ENCODE results near the gene KCNJ5.

The KCNJ5 gene

DNA sequence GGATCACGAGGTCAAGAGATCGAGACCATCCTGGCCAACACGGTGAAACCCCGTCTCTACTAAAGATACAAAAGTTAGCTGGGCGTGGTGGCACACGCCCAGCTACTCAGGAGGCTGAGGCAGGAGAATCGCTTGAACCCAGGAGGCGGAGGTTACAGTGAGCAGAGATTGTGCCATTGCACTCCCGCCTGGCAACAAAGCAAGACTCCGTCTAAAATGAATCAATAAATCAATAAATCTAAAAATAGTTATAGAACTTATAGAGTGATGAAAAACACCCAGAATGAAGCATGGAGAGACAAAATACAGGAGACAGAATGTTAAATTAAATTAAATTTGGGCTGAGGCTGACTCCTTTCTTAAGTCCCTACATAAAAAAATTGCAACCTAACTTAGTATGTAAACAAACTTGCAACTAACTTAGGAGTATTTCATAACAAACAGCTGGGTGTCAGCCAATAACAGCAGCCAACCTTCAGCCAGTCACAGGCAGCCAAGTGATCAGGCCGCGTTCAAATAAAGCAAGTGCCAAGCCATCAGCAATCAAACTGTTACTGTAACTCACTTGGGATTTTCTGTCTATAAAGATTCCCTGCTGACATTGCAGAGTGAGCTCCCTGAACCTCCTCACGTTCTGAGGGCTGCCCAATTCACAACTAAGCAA lies 58.8 kb downstream of the KCNJ5 start:
- Histone ChIP-seq H3K9me3 (ENCODE audit: control insufficient read depth in 2 of 2, low read length in 2 of 2) (no peaks in the 10 kb centered on the region), H3K27me3 (ENCODE audit: control insufficient read depth in 2 of 2, insufficient read depth in 2 of 2, low read length in 2 of 2) (peaks cover 0 to 2% of the 10 kb centered on the region in 2 donors), H3K27ac (ENCODE audit: low read depth in 2 of 2, low read length in 2 of 2) (no peak overlapping the region), H3K9ac (ENCODE audit: low read depth in 1 of 2, low read length in 2 of 2) (no peak overlapping the region), H3K36me3 (ENCODE audit: control insufficient read depth in 2 of 2, insufficient read depth in 2 of 2, low read length in 2 of 2) (no peaks in the 10 kb centered on the region), H3K4me1 (ENCODE audit: control insufficient read depth in 2 of 2, insufficient read depth in 2 of 2, low read length in 2 of 2) (no peaks in the 10 kb centered on the region), H3K4me3 (ENCODE audit: low read length in 2 of 2) (no peak overlapping the region)

DNA sequence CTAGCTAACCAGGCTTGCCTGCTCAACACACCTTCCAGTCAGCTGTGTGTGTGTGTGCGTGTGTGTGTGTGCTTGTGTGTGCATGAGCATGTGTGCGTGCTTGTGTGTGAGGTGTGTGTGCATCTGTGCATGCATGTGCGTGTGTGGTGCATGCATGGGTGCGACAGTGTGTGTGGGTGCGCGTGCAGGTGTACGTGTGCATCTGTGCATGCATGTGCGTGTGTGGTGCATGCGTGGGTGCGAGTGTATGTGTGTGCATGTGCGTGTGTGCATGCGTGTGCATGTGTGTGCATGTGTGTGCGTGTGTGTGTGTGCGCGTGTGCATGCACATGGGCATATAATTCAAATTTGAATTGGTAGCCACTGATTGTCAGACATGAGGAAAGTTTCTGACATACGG lies 62.0 kb downstream of the KCNJ5 start:
- Histone ChIP-seq H3K36me3 (ENCODE audit: control insufficient read depth in 2 of 2, insufficient read depth in 2 of 2, low read length in 2 of 2) (no peaks in the 10 kb centered on the region), H3K27me3 (ENCODE audit: control insufficient read depth in 2 of 2, insufficient read depth in 2 of 2, low read length in 2 of 2) (peaks cover 2 to 3% of the 10 kb centered on the region in 2 donors), H3K27ac (ENCODE audit: low read depth in 2 of 2, low read length in 2 of 2) (no peak overlapping the region), H3K9me3 (ENCODE audit: control insufficient read depth in 2 of 2, low read length in 2 of 2) (no peaks in the 10 kb centered on the region), H3K4me3 (ENCODE audit: low read length in 2 of 2) (no peak overlapping the region), H3K4me1 (ENCODE audit: control insufficient read depth in 2 of 2, insufficient read depth in 2 of 2, low read length in 2 of 2) (no peaks in the 10 kb centered on the region), H3K9ac (ENCODE audit: low read depth in 1 of 2, low read length in 2 of 2) (no peak overlapping the region)

DNA sequence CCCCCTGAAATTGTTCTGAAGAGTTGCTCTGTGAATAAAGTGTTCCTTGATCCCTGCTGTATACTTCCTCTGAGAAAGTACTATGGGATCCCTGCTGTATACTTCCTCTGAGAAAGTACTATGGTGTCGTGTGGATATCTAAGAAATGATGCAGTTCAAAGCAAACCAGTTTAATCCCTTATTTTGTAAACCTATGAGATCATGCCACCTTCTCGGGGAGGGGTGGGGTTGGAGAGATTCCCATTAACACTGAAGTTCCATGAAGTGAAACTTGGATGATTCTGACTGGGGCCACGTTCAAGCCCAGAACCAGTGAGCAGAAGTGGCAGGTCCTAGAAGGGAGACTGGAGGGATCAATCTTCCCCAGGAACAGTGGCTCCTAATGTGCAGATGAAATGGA lies 64.5 kb downstream of the KCNJ5 start:
- Histone ChIP-seq H3K27me3 (ENCODE audit: control insufficient read depth in 2 of 2, insufficient read depth in 2 of 2, low read length in 2 of 2) (peaks cover 2 to 3% of the 10 kb centered on the region in 2 donors), H3K4me1 (ENCODE audit: control insufficient read depth in 2 of 2, insufficient read depth in 2 of 2, low read length in 2 of 2) (no peaks in the 10 kb centered on the region), H3K27ac (ENCODE audit: low read depth in 2 of 2, low read length in 2 of 2) (no peak overlapping the region), H3K9ac (ENCODE audit: low read depth in 1 of 2, low read length in 2 of 2) (no peak overlapping the region), H3K4me3 (ENCODE audit: low read length in 2 of 2) (no peak overlapping the region), H3K9me3 (ENCODE audit: control insufficient read depth in 2 of 2, low read length in 2 of 2) (no peaks in the 10 kb centered on the region), H3K36me3 (ENCODE audit: control insufficient read depth in 2 of 2, insufficient read depth in 2 of 2, low read length in 2 of 2) (peaks cover 5 to 6% of the 10 kb centered on the region in 2 donors)

DNA sequence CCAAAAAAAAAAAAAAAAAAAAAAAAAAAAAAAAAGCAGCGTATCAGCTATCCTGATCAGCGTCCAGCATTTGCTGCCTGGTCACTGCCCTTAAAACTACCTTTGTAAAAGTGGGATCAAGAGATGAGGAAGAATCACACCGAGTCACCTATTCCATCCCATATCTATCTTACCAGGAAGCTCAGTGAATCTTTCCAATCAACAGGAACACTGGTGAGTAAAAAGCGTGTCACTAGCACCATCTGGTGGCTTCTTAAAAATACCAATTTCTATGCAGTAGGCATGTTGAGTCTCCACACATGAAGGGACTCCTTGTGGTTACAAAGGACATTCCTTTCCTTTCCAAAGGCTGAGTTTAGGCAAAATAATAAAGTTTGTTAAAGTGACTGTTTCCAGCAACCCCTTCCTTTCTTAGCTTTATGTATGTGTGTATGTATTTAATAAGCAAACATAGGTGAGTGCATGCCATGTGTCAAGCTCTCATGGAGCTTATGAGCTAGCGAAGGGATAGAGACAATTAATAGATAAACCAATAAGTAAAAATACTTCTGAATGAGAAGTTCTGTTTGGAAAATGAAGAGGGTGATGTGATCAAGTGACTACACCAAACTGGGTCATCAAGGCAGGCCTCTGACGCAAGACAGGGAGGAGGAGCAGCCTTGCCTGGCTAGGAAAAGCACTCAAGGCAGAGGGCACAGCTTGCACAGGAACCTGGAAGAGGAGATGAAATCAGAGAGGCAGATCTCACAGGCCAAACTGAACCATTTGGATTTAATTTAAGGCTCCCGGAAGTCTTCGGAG lies 65.4 kb downstream of the KCNJ5 start:
- Histone ChIP-seq H3K27ac (ENCODE audit: low read depth in 2 of 2, low read length in 2 of 2) (no peak overlapping the region), H3K4me1 (ENCODE audit: control insufficient read depth in 2 of 2, insufficient read depth in 2 of 2, low read length in 2 of 2) (no peaks in the 10 kb centered on the region), H3K27me3 (ENCODE audit: control insufficient read depth in 2 of 2, insufficient read depth in 2 of 2, low read length in 2 of 2) (peaks cover 2 to 3% of the 10 kb centered on the region in 2 donors), H3K9ac (ENCODE audit: low read depth in 1 of 2, low read length in 2 of 2) (no peak overlapping the region), H3K36me3 (ENCODE audit: control insufficient read depth in 2 of 2, insufficient read depth in 2 of 2, low read length in 2 of 2) (peaks cover 5 to 6% of the 10 kb centered on the region in 2 donors), H3K4me3 (ENCODE audit: low read length in 2 of 2) (no peak overlapping the region), H3K9me3 (ENCODE audit: control insufficient read depth in 2 of 2, low read length in 2 of 2) (no peaks in the 10 kb centered on the region)

DNA sequence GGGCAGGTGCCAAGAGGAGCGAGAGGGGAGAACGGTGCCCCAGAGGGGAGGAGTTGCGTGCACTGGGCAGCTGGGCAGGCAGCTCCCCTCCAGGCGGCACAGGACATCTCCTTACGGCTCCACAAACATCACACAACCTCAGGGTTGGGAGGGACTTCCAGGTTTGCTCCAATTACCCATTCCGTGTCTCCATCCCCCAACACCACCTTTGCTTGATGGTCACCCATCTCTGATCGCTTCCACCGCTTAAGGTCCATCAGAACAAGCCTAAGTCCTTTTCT lies 66.0 kb downstream of the KCNJ5 start:
- Histone ChIP-seq H3K27ac (ENCODE audit: low read depth in 2 of 2, low read length in 2 of 2) (no peak overlapping the region), H3K4me3 (ENCODE audit: low read length in 2 of 2) (no peak overlapping the region), H3K36me3 (ENCODE audit: control insufficient read depth in 2 of 2, insufficient read depth in 2 of 2, low read length in 2 of 2) (peaks cover 5 to 6% of the 10 kb centered on the region in 2 donors), H3K9me3 (ENCODE audit: control insufficient read depth in 2 of 2, low read length in 2 of 2) (no peaks in the 10 kb centered on the region), H3K27me3 (ENCODE audit: control insufficient read depth in 2 of 2, insufficient read depth in 2 of 2, low read length in 2 of 2) (peaks cover 2 to 3% of the 10 kb centered on the region in 2 donors), H3K4me1 (ENCODE audit: control insufficient read depth in 2 of 2, insufficient read depth in 2 of 2, low read length in 2 of 2) (no peaks in the 10 kb centered on the region), H3K9ac (ENCODE audit: low read depth in 1 of 2, low read length in 2 of 2) (no peak overlapping the region)

DNA sequence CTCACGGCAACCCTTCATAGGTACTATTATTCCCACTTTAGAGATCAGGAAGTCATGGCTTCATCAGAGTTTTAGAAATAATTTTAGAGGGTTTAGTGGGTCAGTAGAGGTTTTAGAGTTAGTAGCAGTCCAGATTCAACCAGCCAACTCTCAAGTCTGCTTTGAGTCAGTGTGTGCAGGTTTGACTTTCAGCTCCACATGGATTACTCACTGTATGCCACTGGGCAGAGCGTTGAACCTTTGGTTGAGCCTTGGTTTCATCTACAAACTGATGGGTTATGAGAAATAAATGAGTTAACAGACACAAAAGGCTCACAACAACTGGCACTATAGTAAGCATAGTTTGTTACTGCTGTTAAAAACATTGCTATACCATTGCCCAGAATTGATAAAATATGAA lies 70.5 kb downstream of the KCNJ5 start:
- no peak overlapping the region for H3K27ac ChIP-seq (ENCODE audit: low read depth in 2 of 2, low read length in 2 of 2)
- peaks cover 0 to 3% of the 10 kb centered on the region in 2 donors for H3K27me3 ChIP-seq (ENCODE audit: control insufficient read depth in 2 of 2, insufficient read depth in 2 of 2, low read length in 2 of 2)
- H3K4me1 ChIP-seq (ENCODE audit: control insufficient read depth in 2 of 2, insufficient read depth in 2 of 2, low read length in 2 of 2): no peaks in the 10 kb centered on the region
- H3K4me3 ChIP-seq (ENCODE audit: low read length in 2 of 2): no peak overlapping the region
- no peak overlapping the region for H3K9ac ChIP-seq (ENCODE audit: low read depth in 1 of 2, low read length in 2 of 2)
- no peaks in the 10 kb centered on the region for H3K9me3 ChIP-seq (ENCODE audit: control insufficient read depth in 2 of 2, low read length in 2 of 2)
- peaks cover 16 to 18% of the 10 kb centered on the region in 2 donors for H3K36me3 ChIP-seq (ENCODE audit: control insufficient read depth in 2 of 2, insufficient read depth in 2 of 2, low read length in 2 of 2)

DNA sequence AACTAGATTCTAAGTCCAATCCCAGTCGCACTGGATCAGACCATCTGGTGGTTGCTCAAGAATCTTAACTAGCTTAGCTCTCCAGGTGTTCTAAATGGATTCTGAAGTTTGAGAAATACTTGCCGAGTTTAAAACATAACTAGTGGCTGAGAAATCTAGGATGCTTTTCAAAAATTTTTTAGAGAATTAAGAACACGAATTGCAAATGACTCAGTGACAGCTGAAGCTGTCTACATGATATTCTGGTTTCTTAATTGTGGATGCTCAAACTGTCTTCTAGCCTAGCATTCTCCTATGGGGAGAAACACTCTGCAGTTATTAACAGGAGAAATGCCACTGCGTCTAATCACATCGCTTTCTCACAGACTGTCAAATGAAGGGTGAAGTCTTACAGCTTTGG lies 71.7 kb downstream of the KCNJ5 start:
- no peaks in the 10 kb centered on the region for H3K9me3 ChIP-seq (ENCODE audit: control insufficient read depth in 2 of 2, low read length in 2 of 2)
- no peaks in the 10 kb centered on the region for H3K4me1 ChIP-seq (ENCODE audit: control insufficient read depth in 2 of 2, insufficient read depth in 2 of 2, low read length in 2 of 2)
- H3K36me3 ChIP-seq (ENCODE audit: control insufficient read depth in 2 of 2, insufficient read depth in 2 of 2, low read length in 2 of 2): peaks cover 21 to 22% of the 10 kb centered on the region in 2 donors
- H3K9ac ChIP-seq (ENCODE audit: low read depth in 1 of 2, low read length in 2 of 2): no peak overlapping the region
- no peak overlapping the region for H3K4me3 ChIP-seq (ENCODE audit: low read length in 2 of 2)
- no peaks in the 10 kb centered on the region for H3K27me3 ChIP-seq (ENCODE audit: control insufficient read depth in 2 of 2, insufficient read depth in 2 of 2, low read length in 2 of 2)
- no peak overlapping the region for H3K27ac ChIP-seq (ENCODE audit: low read depth in 2 of 2, low read length in 2 of 2)

DNA sequence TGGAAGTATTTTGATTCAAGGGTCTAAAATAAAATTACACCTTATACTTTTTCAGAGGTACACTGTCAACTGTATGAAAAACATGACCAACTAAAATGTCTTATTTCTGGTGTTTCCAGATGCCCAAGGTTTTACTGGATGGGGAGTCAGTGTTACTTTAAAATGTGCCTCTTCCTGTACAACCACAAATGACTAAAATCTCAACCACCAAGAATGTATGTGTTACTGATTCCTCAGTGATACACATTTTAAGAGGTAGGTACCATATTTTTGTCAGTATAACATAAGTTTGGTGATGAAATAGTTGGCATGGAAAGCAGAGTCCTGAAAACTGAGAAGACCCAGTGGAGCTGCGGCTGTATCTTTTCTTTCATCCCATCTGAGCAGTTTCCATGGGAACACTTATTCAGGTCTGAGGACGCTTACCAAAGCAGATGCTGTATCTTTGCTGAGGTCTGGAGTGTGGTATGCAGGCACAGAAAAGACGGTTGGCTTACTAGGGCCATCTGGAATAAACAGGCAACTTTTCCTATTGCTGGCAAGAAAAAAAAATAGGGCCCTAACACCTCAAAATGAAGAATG lies 72.7 kb downstream of the KCNJ5 start:
- no peak overlapping the region for H3K27ac ChIP-seq (ENCODE audit: low read depth in 2 of 2, low read length in 2 of 2)
- no peaks in the 10 kb centered on the region for H3K27me3 ChIP-seq (ENCODE audit: control insufficient read depth in 2 of 2, insufficient read depth in 2 of 2, low read length in 2 of 2)
- H3K9ac ChIP-seq (ENCODE audit: low read depth in 1 of 2, low read length in 2 of 2): no peak overlapping the region
- H3K4me1 ChIP-seq (ENCODE audit: control insufficient read depth in 2 of 2, insufficient read depth in 2 of 2, low read length in 2 of 2): no peaks in the 10 kb centered on the region
- H3K4me3 ChIP-seq (ENCODE audit: low read length in 2 of 2): no peak overlapping the region
- H3K9me3 ChIP-seq (ENCODE audit: control insufficient read depth in 2 of 2, low read length in 2 of 2): no peaks in the 10 kb centered on the region
- H3K36me3 ChIP-seq (ENCODE audit: control insufficient read depth in 2 of 2, insufficient read depth in 2 of 2, low read length in 2 of 2): peaks cover 27 to 28% of the 10 kb centered on the region in 2 donors

DNA sequence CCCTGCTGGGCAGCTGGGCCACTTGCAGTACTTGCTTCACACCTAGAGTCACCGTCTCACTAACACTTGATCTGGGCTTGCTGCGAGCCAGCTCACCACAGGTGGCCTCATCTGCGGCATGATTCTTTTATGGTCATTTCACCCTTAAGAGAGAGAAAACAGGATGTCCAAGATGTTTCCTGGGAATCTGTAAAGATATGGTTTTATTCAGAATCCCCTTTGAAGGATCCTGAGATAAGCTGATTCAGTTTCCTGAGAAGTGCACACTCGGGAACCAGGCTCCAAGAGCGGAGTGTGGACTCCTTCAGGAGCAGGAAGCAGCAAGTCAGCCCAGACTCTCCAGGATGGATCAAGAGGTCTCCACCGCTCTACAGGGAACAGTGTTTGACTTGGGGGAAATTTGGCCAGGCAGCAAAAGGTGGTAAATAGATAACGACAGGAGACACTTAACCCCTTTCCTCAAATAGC lies 73.3 kb downstream of the KCNJ5 start:
- H3K4me3 ChIP-seq (ENCODE audit: low read length in 2 of 2): no peak overlapping the region
- H3K4me1 ChIP-seq (ENCODE audit: control insufficient read depth in 2 of 2, insufficient read depth in 2 of 2, low read length in 2 of 2): no peaks in the 10 kb centered on the region
- peaks cover 34% of the 10 kb centered on the region in 2 donors for H3K36me3 ChIP-seq (ENCODE audit: control insufficient read depth in 2 of 2, insufficient read depth in 2 of 2, low read length in 2 of 2)
- no peaks in the 10 kb centered on the region for H3K9me3 ChIP-seq (ENCODE audit: control insufficient read depth in 2 of 2, low read length in 2 of 2)
- H3K27ac ChIP-seq (ENCODE audit: low read depth in 2 of 2, low read length in 2 of 2): no peak overlapping the region
- H3K9ac ChIP-seq (ENCODE audit: low read depth in 1 of 2, low read length in 2 of 2): no peak overlapping the region
- H3K27me3 ChIP-seq (ENCODE audit: control insufficient read depth in 2 of 2, insufficient read depth in 2 of 2, low read length in 2 of 2): no peaks in the 10 kb centered on the region

DNA sequence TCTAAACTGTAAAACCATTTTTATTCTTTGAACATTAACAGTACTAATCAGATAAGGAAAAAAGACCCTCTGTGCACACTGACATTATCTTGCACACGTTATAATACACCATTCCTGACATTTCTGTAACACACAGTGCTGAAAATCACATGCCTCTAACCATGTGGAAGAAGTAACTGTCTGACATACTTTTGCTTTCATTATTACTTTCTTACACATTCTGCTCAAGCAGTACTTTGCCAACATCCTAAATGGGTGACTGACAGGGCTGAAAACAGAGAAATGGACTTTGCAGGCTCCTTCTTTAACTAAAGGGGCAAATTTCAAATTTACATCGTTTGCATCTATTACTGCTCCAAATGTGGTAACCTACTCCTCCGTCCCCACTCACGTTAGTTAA lies 74.3 kb downstream of the KCNJ5 start:
- peaks cover 38 to 39% of the 10 kb centered on the region in 2 donors for H3K36me3 ChIP-seq (ENCODE audit: control insufficient read depth in 2 of 2, insufficient read depth in 2 of 2, low read length in 2 of 2)
- no peak overlapping the region for H3K9ac ChIP-seq (ENCODE audit: low read depth in 1 of 2, low read length in 2 of 2)

More for the DNA sequence above, 74.3 kb downstream of the KCNJ5 start:
- no peak overlapping the region for H3K4me3 ChIP-seq (ENCODE audit: low read length in 2 of 2)
- H3K4me1 ChIP-seq (ENCODE audit: control insufficient read depth in 2 of 2, insufficient read depth in 2 of 2, low read length in 2 of 2): no peaks in the 10 kb centered on the region
- H3K27ac ChIP-seq (ENCODE audit: low read depth in 2 of 2, low read length in 2 of 2): no peak overlapping the region
- H3K9me3 ChIP-seq (ENCODE audit: control insufficient read depth in 2 of 2, low read length in 2 of 2): no peaks in the 10 kb centered on the region
- H3K27me3 ChIP-seq (ENCODE audit: control insufficient read depth in 2 of 2, insufficient read depth in 2 of 2, low read length in 2 of 2): no peaks in the 10 kb centered on the region
